Activated CD8-positive, alpha-beta T cell treated with anti-CD3 and anti-CD28 coated beads, Interleukin-2, amount 10 ng/mL, durations not matched to agents 7 days and 5 days (primary cell): Measurements from ENCODE around the gene TLR6. TPM values are rescaled to one million over a fixed set of nuclear protein-coding genes. Genes with fewer than 3 reads are reported as not detected.

Experiments
- ATAC-seq: fragments of 150-1000 bp; cut with Tn5 transposase; one replicate; pipeline ENCODE4 v1.10.0; 2021; ENCODE audit warnings: moderate library complexity
- CTCF ChIA-PET: fragments of 350-600 bp; sonication (Branson Sonifier 250); formaldehyde crosslinking; loops from one replicate; lab custom pipeline; 2021; ENCODE audit warnings: antibody characterized with exemption; lab: Charles Lee
- POLR2A ChIA-PET: fragments of 350-600 bp; sonication (Branson Sonifier 250); formaldehyde crosslinking; loops from one replicate; lab custom pipeline; 2021; ENCODE audit warnings: antibody characterized with exemption; lab: Charles Lee
- DNase-seq: peaks from one replicate; pipeline ENCODE4 v3.0.0-alpha.2; 2020
- H3K27ac Mint-ChIP-seq: one replicate; pipeline ENCODE4 v1.8.0; 2021; ENCODE audit warnings: mild to moderate bottlenecking, mixed read lengths
- H3K27me3 Mint-ChIP-seq: one replicate; pipeline ENCODE4 v1.8.0; 2021; ENCODE audit warnings: low read depth, mixed read lengths
- H3K36me3 Mint-ChIP-seq: one replicate; pipeline ENCODE4 v1.8.0; 2021; ENCODE audit warnings: low read depth, mixed read lengths
- H3K4me1 Mint-ChIP-seq: one replicate; pipeline ENCODE4 v1.8.0; 2021; ENCODE audit warnings: low read depth, mixed read lengths
- H3K4me3 Mint-ChIP-seq: one replicate; pipeline ENCODE4 v1.8.0; 2021; ENCODE audit warnings: mild to moderate bottlenecking, mixed read lengths
- H3K9me3 Mint-ChIP-seq: one replicate; pipeline ENCODE4 v1.8.0; 2022; ENCODE audit warnings: mixed read lengths; ENCODE audit not compliant: insufficient read depth
- total RNA-seq, 2 experiments: library from RNA; stranded (reverse); gene quantifications; one replicate each; pipeline ENCODE4 v1.2.3, GENCODE V29; 2021

Gene TLR6, protein sequence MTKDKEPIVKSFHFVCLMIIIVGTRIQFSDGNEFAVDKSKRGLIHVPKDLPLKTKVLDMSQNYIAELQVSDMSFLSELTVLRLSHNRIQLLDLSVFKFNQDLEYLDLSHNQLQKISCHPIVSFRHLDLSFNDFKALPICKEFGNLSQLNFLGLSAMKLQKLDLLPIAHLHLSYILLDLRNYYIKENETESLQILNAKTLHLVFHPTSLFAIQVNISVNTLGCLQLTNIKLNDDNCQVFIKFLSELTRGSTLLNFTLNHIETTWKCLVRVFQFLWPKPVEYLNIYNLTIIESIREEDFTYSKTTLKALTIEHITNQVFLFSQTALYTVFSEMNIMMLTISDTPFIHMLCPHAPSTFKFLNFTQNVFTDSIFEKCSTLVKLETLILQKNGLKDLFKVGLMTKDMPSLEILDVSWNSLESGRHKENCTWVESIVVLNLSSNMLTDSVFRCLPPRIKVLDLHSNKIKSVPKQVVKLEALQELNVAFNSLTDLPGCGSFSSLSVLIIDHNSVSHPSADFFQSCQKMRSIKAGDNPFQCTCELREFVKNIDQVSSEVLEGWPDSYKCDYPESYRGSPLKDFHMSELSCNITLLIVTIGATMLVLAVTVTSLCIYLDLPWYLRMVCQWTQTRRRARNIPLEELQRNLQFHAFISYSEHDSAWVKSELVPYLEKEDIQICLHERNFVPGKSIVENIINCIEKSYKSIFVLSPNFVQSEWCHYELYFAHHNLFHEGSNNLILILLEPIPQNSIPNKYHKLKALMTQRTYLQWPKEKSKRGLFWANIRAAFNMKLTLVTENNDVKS
- 1 to 10 TPM; 3.1 to 3.2 TPM for total RNA-seq

DNA sequence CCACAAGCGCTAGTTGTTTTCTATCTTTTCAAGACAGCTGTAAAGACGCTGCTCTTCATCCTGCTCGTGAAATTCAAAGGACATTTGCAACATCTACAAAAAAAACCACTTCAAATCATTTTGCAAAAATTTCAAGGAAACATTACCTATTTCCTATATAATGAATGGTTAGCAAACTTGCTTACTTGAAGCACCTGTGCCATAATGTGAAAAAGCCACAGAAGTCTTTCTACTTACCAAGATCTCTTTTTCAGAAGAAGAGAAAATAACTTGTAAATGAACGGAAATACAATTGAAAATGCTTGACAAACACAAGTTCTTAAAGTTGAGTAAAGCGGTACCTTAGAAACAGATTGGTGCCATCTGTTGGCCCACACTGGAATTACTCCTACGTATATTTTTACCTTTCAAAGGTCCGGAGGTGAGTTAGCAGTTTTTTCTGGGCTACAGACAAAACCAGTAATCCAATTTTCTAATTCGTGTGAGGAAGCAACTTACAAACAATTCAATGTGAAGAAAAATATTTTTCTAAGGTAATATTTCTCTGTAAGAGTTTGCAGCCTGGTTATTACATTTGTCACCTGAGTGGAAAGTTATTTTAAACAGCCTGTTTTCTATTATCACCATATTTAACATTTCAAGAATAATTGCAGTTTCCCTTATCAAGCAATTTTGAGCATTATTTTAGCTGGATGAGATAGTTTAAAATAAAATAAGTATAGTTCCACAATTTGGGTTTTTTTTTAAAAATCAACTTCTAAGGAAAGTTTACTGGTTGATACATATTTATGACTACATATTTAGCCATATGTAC lies at the start of gene TLR6:
Gene TLR6 (minus strand): TSS at position 294 of the 814 bp plus-strand sequence. CDS start 27,344 bp downstream, outside the sequence.
- ChIA-PET CTCF (interaction anchor here (0.7 to 3.4 kb wide), 14 partner anchors 9 to 677 kb away, joined by 3 to 65 read pairs (median 6); partner anchors contain the start of genes TLR1 and TLR10), POLR2A (interaction anchor here (1.0 to 1.3 kb wide), 2 partner anchors 53 to 97 kb away, joined by 3 to 6 read pairs; partner anchors contain the start of gene TLR1)
- DNase-seq = peak; percentile 88
- H3K4me3 Mint-ChIP-seq = peak within 1 kb of the TSS; percentile 83
- H3K9me3 Mint-ChIP-seq = peaks cover 4% of the 10 kb centered on the region
- peak; percentile 56 for ATAC-seq
- H3K27me3 Mint-ChIP-seq = peaks cover 5% of the 10 kb centered on the region
- H3K36me3 Mint-ChIP-seq = peaks cover 3% of the 10 kb centered on the region
- peak within 1 kb of the TSS; percentile 95 for H3K27ac Mint-ChIP-seq
- H3K4me1 Mint-ChIP-seq = peaks cover 42% of the 10 kb centered on the region

DNA sequence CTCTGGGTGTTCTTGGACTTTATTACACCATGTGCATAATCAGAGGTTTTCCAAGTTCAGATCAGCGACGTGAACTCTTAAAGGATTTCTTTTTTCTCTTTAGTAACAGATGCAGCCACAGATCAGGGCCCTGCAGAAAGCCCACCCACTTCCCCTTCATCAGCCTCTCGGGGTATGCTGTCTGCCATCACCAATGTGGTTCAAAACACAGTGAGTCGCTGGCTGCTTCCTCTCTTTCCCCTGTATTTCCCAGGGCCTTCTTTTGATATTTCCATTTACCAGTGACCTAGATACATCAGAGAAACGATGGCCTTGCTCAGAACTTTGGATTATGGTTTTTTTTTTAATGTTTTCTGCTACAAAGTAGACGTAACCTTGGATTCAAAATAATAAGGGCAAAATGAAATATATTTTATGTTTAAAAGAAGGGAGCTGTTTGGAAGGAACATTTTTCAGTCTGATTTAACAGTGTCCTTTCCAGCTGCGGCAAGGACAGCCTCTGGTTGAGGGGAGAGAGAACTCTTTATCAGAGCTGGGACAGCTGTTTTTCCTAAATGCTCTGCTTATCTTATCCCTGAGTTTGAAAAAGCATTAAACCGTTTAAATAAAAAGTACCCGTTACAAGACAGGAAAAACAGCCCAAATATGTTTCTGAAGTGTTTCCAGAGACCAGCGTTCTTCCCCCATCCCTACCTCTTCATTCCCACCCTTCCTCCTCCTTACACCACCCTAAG lies 49.2 kb upstream of the TLR6 start:
- peaks cover 2% of the 10 kb centered on the region for H3K27me3 Mint-ChIP-seq
- H3K27ac Mint-ChIP-seq = no peak overlapping the region
- ChIA-PET POLR2A (no interaction called here), CTCF (interaction anchor here (0.9 to 2.5 kb wide), 3 partner anchors 146 to 230 kb away, joined by 3 to 14 read pairs (median 5); no protein-coding TSS in a partner anchor)
- no peak overlapping the region for H3K4me3 Mint-ChIP-seq
- DNase-seq (no peak), ATAC-seq (no peak)
- no peaks in the 10 kb centered on the region for H3K36me3 Mint-ChIP-seq
- H3K9me3 Mint-ChIP-seq = no peaks in the 10 kb centered on the region
- peaks cover 6% of the 10 kb centered on the region for H3K4me1 Mint-ChIP-seq

DNA sequence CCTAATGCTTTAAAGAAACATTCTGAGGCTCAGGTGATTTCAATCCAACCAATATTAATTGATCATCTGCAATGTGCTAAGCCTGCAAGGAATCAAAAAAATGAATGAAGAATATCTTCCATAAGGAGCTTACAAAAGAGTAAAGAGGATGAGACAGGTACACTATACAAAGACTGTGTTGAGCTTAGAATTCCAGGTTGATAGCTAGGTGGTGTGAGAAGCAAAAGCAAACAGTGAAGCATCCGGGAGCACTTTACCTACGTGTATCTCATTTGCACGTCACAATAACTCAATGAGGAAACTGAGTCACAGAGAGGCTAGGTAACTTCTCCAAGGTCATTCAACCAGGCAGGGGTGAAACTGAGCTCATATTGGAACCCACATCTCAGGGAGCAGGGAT lies 48.1 kb upstream of the TLR6 start:
- Mint-ChIP-seq H3K4me3 (no peak overlapping the region), H3K27ac (no peak overlapping the region), H3K27me3 (peaks cover 5% of the 10 kb centered on the region), H3K4me1 (peaks cover 6% of the 10 kb centered on the region), H3K36me3 (no peaks in the 10 kb centered on the region), H3K9me3 (no peaks in the 10 kb centered on the region)
- DNase-seq = no peak
- CTCF ChIA-PET = interaction anchor here (0.8 to 4.9 kb wide), 6 partner anchors 11 to 277 kb away, joined by 3 to 115 read pairs (median 4); no protein-coding TSS in a partner anchor
- POLR2A ChIA-PET = no interaction called here
- no peak for ATAC-seq

DNA sequence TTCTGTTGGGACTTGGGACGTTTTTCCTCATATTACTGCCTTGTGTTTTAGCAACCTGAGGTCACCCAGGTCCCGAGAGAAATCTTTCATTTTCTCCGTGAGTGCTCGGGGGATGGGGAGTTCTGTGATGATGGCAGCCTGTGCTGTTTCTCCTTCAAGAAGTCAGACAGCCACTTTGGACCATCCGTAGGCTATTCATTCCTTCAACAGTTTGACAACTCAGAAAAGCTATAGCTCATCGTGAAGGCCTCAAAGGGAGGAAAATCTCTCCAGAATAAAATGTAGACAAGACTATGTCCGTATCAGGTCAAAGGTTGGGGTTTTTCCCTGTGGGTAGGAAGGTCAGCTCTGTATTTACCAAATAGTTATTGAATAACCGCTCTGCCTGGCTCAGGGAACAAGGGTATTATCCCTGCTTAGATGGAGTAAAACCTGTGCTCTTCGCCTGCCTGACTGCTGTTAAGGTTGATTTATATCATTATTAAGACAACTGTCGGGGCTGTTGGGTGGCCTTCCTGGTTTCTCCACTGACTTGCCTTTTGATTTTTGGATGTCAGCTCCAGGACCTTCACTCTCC lies 47.6 kb upstream of the TLR6 start:
- CTCF ChIA-PET = interaction anchor here (0.8 to 4.9 kb wide), 9 partner anchors 11 to 277 kb away, joined by 3 to 115 read pairs (median 5); no protein-coding TSS in a partner anchor
- no peak overlapping the region for H3K4me3 Mint-ChIP-seq
- peaks cover 5% of the 10 kb centered on the region for H3K27me3 Mint-ChIP-seq
- H3K4me1 Mint-ChIP-seq = peaks cover 6% of the 10 kb centered on the region
- no peaks in the 10 kb centered on the region for H3K9me3 Mint-ChIP-seq
- H3K36me3 Mint-ChIP-seq = no peaks in the 10 kb centered on the region
- H3K27ac Mint-ChIP-seq = no peak overlapping the region
- DNase-seq (no peak), ATAC-seq (no peak)
- POLR2A ChIA-PET = no interaction called here

DNA sequence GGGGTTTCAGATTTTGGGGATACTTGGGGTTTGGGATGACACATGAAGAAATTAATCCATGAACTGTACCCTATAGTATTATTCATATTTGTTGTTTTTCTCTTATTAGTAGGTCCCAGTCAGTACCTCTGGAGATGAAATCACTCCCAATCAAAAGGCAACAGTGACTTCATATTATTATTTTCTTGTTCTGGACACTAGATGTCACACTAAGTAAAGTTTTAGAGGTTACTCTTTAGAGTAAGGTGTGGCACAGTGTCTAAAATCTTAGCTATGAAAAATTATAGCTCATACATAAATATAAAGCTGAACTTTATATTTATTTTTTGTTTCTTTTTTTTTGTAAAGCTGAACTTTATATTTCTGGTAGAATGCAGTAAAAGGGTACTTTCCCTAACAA lies 46.1 kb upstream of the TLR6 start:
- CTCF ChIA-PET = interaction anchor here (0.5 to 4.9 kb wide), 50 partner anchors 9 to 447 kb away, joined by 3 to 115 read pairs (median 4); partner anchors contain the start of genes TLR10 and WDR19
- Mint-ChIP-seq H3K27me3 (peaks cover 5% of the 10 kb centered on the region), H3K27ac (no peak overlapping the region), H3K36me3 (no peaks in the 10 kb centered on the region), H3K4me1 (peaks cover 6% of the 10 kb centered on the region), H3K9me3 (no peaks in the 10 kb centered on the region), H3K4me3 (no peak overlapping the region)
- DNase-seq (no peak), ATAC-seq (peak; percentile 76)
- POLR2A ChIA-PET = interaction anchor here (0.6 to 0.7 kb wide), 2 partner anchors 304 to 373 kb away, joined by 3 to 5 read pairs; no protein-coding TSS in a partner anchor

DNA sequence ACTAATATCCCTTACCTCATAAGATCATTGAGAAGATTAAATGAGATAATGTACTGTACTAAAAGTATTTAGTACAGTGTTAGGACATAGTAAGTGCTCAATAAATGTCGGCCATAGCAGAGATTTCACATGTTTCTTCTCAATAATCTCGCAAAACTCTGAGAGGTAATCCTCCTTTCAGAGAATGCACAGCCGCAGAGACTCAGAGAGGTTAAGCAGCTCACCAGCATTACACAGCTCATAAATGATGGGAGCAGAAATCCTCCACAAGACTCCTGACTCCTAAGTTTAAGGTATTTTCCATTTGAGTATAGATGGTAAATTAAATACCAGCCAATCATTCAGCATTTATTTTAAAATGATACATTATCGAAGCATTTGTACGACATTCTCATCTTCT lies 45.6 kb upstream of the TLR6 start:
- Mint-ChIP-seq H3K27ac (no peak overlapping the region), H3K27me3 (peaks cover 5% of the 10 kb centered on the region), H3K4me3 (no peak overlapping the region), H3K4me1 (peaks cover 6% of the 10 kb centered on the region), H3K9me3 (no peaks in the 10 kb centered on the region), H3K36me3 (no peaks in the 10 kb centered on the region)
- ChIA-PET POLR2A (interaction anchor here (0.6 to 0.8 kb wide), 2 partner anchors 53 to 304 kb away, joined by 3 to 5 read pairs; no protein-coding TSS in a partner anchor), CTCF (interaction anchor here (0.8 to 4.9 kb wide), 30 partner anchors 9 to 336 kb away, joined by 3 to 115 read pairs (median 5); partner anchors contain the start of gene WDR19)
- DNase-seq (no peak), ATAC-seq (no peak)

DNA sequence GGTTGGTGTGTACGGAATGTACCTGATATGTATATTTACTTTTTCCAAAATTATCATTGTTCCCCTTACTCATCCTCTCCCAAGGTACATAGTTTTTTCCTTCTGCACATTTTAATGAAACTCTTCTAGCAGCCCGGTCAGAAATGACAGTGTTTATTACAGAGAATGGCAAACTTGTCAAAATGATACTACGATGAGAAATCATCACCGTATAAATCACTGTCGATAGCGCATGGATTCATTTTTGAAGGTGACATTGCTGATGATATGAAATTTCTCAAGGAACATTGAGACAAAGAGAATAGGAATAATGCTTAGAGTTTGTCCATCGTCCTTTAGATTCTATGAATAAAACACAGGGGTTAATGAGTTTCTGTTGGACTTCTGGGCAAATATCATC lies 41.6 kb upstream of the TLR6 start:
- POLR2A ChIA-PET = no interaction called here
- ATAC-seq = no peak
- peaks cover 13% of the 10 kb centered on the region for H3K27me3 Mint-ChIP-seq

DNA sequence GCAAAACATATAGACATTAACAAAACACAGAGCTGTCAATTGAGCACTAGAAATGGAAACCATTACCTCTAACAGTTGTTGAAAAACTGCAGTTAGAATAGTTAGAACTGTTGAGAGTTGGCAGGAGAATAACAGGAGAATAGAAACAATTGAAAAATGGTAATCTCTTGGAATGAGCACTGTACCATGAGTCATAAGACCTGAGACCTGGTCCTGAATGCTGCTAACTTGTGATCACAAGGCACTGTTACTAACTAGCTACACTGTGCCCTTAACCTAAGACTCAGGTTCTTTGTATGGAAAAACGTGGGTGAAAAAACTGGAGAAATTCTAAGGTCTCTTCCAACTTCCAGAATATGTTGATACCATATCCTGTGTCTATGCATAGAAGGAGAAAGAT lies 40.3 kb upstream of the TLR6 start:
- CTCF ChIA-PET = interaction anchor here (0.8 to 2.6 kb wide), 3 partner anchors 8 to 238 kb away, joined by 3 to 10 read pairs (median 4); no protein-coding TSS in a partner anchor
- POLR2A ChIA-PET = no interaction called here
- Mint-ChIP-seq H3K9me3 (no peaks in the 10 kb centered on the region), H3K4me3 (no peak overlapping the region), H3K4me1 (no peaks in the 10 kb centered on the region), H3K27ac (no peak overlapping the region), H3K27me3 (peaks cover 13% of the 10 kb centered on the region), H3K36me3 (no peaks in the 10 kb centered on the region)
- DNase-seq (no peak), ATAC-seq (no peak)

More for the DNA sequence above, 41.6 kb upstream of the TLR6 start:
- H3K4me3 Mint-ChIP-seq = no peak overlapping the region
- no peak for DNase-seq
- no peak overlapping the region for H3K27ac Mint-ChIP-seq
- H3K9me3 Mint-ChIP-seq = no peaks in the 10 kb centered on the region
- H3K4me1 Mint-ChIP-seq = no peaks in the 10 kb centered on the region
- no peaks in the 10 kb centered on the region for H3K36me3 Mint-ChIP-seq
- CTCF ChIA-PET = interaction anchor here (0.6 to 2.6 kb wide), 2 partner anchors 237 to 242 kb away, joined by 3 to 10 read pairs; no protein-coding TSS in a partner anchor

DNA sequence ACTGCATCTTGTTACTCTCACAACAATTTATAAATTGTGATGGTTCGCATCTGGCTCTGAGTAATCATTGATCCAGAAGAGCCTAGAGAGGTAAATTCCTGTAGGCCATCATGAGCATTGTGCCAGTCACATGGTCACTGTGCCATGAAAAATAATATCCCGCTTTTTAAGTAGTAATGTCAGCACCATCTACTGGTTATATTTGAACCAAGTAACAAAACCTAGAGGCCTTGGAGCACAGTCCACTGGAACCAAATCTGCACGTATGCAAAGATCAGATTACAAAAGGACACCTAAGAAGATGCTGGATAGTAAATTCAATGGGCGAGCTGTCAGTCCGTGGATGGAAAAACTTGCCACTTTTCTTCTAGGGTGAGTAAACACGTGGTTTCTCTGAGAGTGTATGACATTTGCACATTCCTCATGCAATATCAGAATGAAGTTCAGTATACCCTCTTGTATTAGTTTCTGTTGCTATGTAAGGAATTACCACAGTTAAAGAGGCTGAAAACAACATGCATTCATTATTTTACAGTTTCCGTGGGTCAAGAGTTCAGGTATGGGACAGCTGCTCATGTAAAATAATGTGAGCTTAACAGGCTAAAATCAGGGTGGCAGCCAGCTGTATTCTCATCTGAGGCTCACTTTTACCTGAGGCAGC lies 37.8 kb upstream of the TLR6 start:
- CTCF ChIA-PET = interaction anchor here (1.0 to 2.5 kb wide), 5 partner anchors 9 to 239 kb away, joined by 4 to 19 read pairs (median 4); no protein-coding TSS in a partner anchor
- DNase-seq (no peak), ATAC-seq (no peak)
- Mint-ChIP-seq H3K27ac (no peak overlapping the region), H3K4me1 (peaks cover 6% of the 10 kb centered on the region), H3K36me3 (no peaks in the 10 kb centered on the region), H3K9me3 (no peaks in the 10 kb centered on the region), H3K27me3 (peaks cover 8% of the 10 kb centered on the region), H3K4me3 (no peak overlapping the region)
- POLR2A ChIA-PET = no interaction called here
